HEK293 (cell line): ENCODE data around the gene PCOLCE2.

Experiments used
- CTCF ChIA-PET: fragments of 350-600 bp; formaldehyde crosslinking; extraction: SDS; loops from one replicate; lab custom pipeline; 2021; ENCODE audit warnings: antibody characterized with exemption; lab: Yijun Ruan, JAX
- POLR2A ChIA-PET: fragments of 300-600 bp; formaldehyde crosslinking; extraction: SDS; loops from one replicate; lab custom pipeline; 2020; ENCODE audit warnings: antibody characterized with exemption, inconsistent platforms; lab: Yijun Ruan, JAX
- H3K27ac ChIP-seq: fragments of 200-500 bp; sonication (Bioruptor generic); 2 replicates; pipeline ENCODE4 v1.5.1; 2014; ENCODE audit warnings: low read depth, low read length, control low read depth, inconsistent platforms; ENCODE audit errors: extremely low read depth
- H3K36me3 ChIP-seq, 2 experiments: fragments of 200-500 bp in 1 of 2; sonication (Bioruptor generic) in 1 of 2; 1 replicate in 1 of 2; 2 replicates in 1 of 2; pipeline ENCODE4 v1.5.1; 2014 to 2017; ENCODE audit warnings: inconsistent platforms in 2 of 2, low read length in 2 of 2; ENCODE audit not compliant: control insufficient read depth in 2 of 2, insufficient read depth in 1 of 2
- H3K4me1 ChIP-seq: fragments of 200-500 bp; sonication (Bioruptor generic); 2 replicates; pipeline ENCODE4 v1.5.1; 2014; ENCODE audit warnings: mild to moderate bottlenecking, low read length, inconsistent platforms; ENCODE audit not compliant: control insufficient read depth, insufficient read depth
- H3K4me3 ChIP-seq: 2 replicates; pipeline ENCODE4 v1.5.1; 2011; ENCODE audit warnings: low read depth, mild to moderate bottlenecking, control low read depth, low read length, moderate library complexity
- H3K9me3 ChIP-seq: fragments of 200-500 bp; sonication (Bioruptor generic); 2 replicates; pipeline ENCODE4 v1.5.1; 2014; ENCODE audit warnings: low read depth, low read length, inconsistent platforms; ENCODE audit not compliant: control insufficient read depth, insufficient read depth
- PRDM2 ChIP-seq: fragments of 450-650 bp; formaldehyde crosslinking; IDR thresholded peaks from 2 replicates; pipeline ENCODE4 v1.5.1; 2016; ENCODE audit warnings: missing biosample characterization, missing genetic modification characterization, borderline replicate concordance
- TSHZ1 ChIP-seq: fragments of 450-650 bp; formaldehyde crosslinking; IDR thresholded peaks from 2 replicates; pipeline ENCODE4 v1.5.1; 2016; ENCODE audit warnings: missing biosample characterization, missing genetic modification characterization, borderline replicate concordance
- ZBTB8A ChIP-seq: fragments of 450-650 bp; formaldehyde crosslinking; IDR thresholded peaks from 2 replicates; pipeline ENCODE4 v1.5.1; 2016; ENCODE audit warnings: missing biosample characterization, missing genetic modification characterization
- ZNF175 ChIP-seq: fragments of 450-650 bp; formaldehyde crosslinking; IDR thresholded peaks from 2 replicates; pipeline ENCODE4 v1.5.1; 2016; ENCODE audit warnings: missing biosample characterization, missing genetic modification characterization
- ZNF214 ChIP-seq: fragments of 450-650 bp; formaldehyde crosslinking; IDR thresholded peaks from 2 replicates; pipeline ENCODE4 v1.5.1; 2017; ENCODE audit warnings: missing biosample characterization, mild to moderate bottlenecking, missing genetic modification characterization, borderline replicate concordance
- ZNF280C ChIP-seq: fragments of 450-650 bp; formaldehyde crosslinking; IDR thresholded peaks from 2 replicates; pipeline ENCODE4 v1.5.1; 2016; ENCODE audit warnings: missing biosample characterization, missing genetic modification characterization
- ZNF280D ChIP-seq: fragments of 450-650 bp; formaldehyde crosslinking; IDR thresholded peaks from 2 replicates; pipeline ENCODE4 v1.5.1; 2016; ENCODE audit warnings: missing biosample characterization, missing genetic modification characterization
- ZNF324 ChIP-seq: fragments of 450-650 bp; formaldehyde crosslinking; IDR thresholded peaks from 2 replicates; pipeline ENCODE4 v1.5.1; 2016; ENCODE audit warnings: missing biosample characterization, missing genetic modification characterization
- ZNF341 ChIP-seq: fragments of 450-650 bp; formaldehyde crosslinking; IDR thresholded peaks from 2 replicates; pipeline ENCODE4; 2016; ENCODE audit warnings: low read depth, missing biosample characterization, missing genetic modification characterization
- ZNF398 ChIP-seq: fragments of 450-650 bp; formaldehyde crosslinking; IDR thresholded peaks from 2 replicates; pipeline ENCODE4 v1.5.1; 2017; ENCODE audit warnings: missing biosample characterization, missing genetic modification characterization
- ZNF510 ChIP-seq: fragments of 450-650 bp; formaldehyde crosslinking; IDR thresholded peaks from 2 replicates; pipeline ENCODE4 v1.5.1; 2018; ENCODE audit warnings: mild to moderate bottlenecking, missing genetic modification characterization, missing biosample characterization; ENCODE audit not compliant: insufficient replicate concordance
- ZNF600 ChIP-seq: fragments of 450-650 bp; formaldehyde crosslinking; IDR thresholded peaks from 2 replicates; pipeline ENCODE4 v1.5.1; 2016; ENCODE audit warnings: missing biosample characterization, missing genetic modification characterization
- ZNF660 ChIP-seq: fragments of 450-650 bp; IDR thresholded peaks from 2 replicates; pipeline ENCODE4 v1.5.1; 2018; ENCODE audit warnings: missing biosample characterization, mild to moderate bottlenecking, missing genetic modification characterization
- ZNF677 ChIP-seq: fragments of 450-650 bp; IDR thresholded peaks from 2 replicates; pipeline ENCODE4 v1.5.0; 2018; ENCODE audit warnings: missing biosample characterization, mild to moderate bottlenecking, missing genetic modification characterization, moderate library complexity
- ZSCAN23 ChIP-seq: fragments of 450-650 bp; formaldehyde crosslinking; IDR thresholded peaks from 2 replicates; pipeline ENCODE4 v1.5.1; 2016; ENCODE audit warnings: missing biosample characterization, missing genetic modification characterization

PCOLCE2 gene

GRCh38 chr3:142808103-142808917, 80.6 kb downstream of the PCOLCE2 start (continued):
- TF ChIP-seq ZNF280D (tag by site-specific recombination) (no peak), ZNF677 (tag by site-specific recombination) (no peak), ZNF341 (no peak), PRDM2 (tag by site-specific recombination) (no peak)

- Histone ChIP-seq H3K4me1 (no peaks in the 10 kb centered on the region), H3K4me3 (no peak overlapping the region), H3K27ac (no peak overlapping the region), H3K9me3 (no peaks in the 10 kb centered on the region), H3K36me3 (peaks cover 0 to 12% of the 10 kb centered on the region in 2 experiments; a peak in 1 of 3 replicates)
- TF ChIP-seq ZNF175 (tag by site-specific recombination) (no peak), ZNF280C (no peak), ZSCAN23 (tag by site-specific recombination) (no peak), ZNF600 (tag by site-specific recombination) (no peak), ZNF660 (tag by site-specific recombination) (no peak), ZNF398 (no peak), ZNF324 (tag by site-specific recombination) (no peak), TSHZ1 (tag by site-specific recombination) (no peak), ZNF510 (tag by site-specific recombination) (no peak), ZBTB8A (tag by site-specific recombination) (no peak), ZNF214 (tag by site-specific recombination) (no peak)
- CTCF ChIA-PET, result no interaction called here
- POLR2A ChIA-PET, result no interaction called here
These were observed 86.0 kb downstream of the PCOLCE2 start for GRCh38 chr3:142802891-142803290.
